Tibial nerve (tissue), 3 donors: ENCODE data around the gene MRM1.

Experiments used
- POLR2A ChIP-seq, 2 donors: fragments of 450-650 bp; IDR thresholded peaks; one replicate each; pipeline ENCODE4 v1.6.1; 2017; ENCODE audit warnings: antibody characterized with exemption in 2 of 2, mild to moderate bottlenecking in 2 of 2, moderate library complexity in 2 of 2
- TF ChIP-seq, protein P1 (sequence below), 5 experiments: fragments of 200-600 bp in 3 of 5; fragments of 450-650 bp in 2 of 5; sonication (generic) in 3 of 5; IDR thresholded peaks; one replicate each; pipeline ENCODE4 v1.5.1; 2016 to 2019; ENCODE audit warnings: antibody characterized with exemption in 5 of 5, mild to moderate bottlenecking in 3 of 5, moderate library complexity in 2 of 5

DNA sequence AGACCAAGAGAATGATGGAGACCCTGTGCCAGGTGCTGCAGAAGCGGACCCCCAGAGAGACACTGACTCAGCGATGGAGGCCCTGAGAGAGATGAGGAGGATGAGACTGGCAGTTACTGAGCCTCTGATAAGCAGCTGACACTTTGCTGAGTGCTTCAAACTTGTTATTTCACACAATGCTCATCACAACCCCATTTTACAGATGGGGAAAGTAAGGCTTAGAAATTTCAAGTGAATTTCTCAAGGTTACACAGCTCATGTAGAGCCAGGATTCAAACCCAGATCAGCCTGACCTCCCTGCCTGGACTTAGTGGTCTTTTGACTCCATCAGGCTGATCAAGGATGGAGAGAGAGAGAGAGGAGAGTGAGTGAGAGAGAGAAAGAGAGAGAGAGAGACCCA lies 27.2 kb downstream of the MRM1 start:
- no peak for TF ChIP-seq POLR2A (IDR thresholded peaks at IDR 0.05)
- TF ChIP-seq, protein P1, sequence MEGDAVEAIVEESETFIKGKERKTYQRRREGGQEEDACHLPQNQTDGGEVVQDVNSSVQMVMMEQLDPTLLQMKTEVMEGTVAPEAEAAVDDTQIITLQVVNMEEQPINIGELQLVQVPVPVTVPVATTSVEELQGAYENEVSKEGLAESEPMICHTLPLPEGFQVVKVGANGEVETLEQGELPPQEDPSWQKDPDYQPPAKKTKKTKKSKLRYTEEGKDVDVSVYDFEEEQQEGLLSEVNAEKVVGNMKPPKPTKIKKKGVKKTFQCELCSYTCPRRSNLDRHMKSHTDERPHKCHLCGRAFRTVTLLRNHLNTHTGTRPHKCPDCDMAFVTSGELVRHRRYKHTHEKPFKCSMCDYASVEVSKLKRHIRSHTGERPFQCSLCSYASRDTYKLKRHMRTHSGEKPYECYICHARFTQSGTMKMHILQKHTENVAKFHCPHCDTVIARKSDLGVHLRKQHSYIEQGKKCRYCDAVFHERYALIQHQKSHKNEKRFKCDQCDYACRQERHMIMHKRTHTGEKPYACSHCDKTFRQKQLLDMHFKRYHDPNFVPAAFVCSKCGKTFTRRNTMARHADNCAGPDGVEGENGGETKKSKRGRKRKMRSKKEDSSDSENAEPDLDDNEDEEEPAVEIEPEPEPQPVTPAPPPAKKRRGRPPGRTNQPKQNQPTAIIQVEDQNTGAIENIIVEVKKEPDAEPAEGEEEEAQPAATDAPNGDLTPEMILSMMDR (IDR thresholded peaks at IDR 0.05) = no peak
